ENCODE data around the gene SNORC. TPM values are rescaled to one million over a fixed set of nuclear protein-coding genes. Genes with fewer than 3 reads are reported as not detected.

The SNORC gene
- total and polyA plus RNA-seq, 9 of the 15 experiments (the other 6 are each of a cell fraction or from before 2014, with no cell fraction given), result 0.14 to 2.5 (median 0.72) TPM; not detected in 2

GRCh38 chr2:232854082-232854481 lies 16.0 kb upstream of the SNORC start (continued):
- TF ChIP-seq, protein P1, sequence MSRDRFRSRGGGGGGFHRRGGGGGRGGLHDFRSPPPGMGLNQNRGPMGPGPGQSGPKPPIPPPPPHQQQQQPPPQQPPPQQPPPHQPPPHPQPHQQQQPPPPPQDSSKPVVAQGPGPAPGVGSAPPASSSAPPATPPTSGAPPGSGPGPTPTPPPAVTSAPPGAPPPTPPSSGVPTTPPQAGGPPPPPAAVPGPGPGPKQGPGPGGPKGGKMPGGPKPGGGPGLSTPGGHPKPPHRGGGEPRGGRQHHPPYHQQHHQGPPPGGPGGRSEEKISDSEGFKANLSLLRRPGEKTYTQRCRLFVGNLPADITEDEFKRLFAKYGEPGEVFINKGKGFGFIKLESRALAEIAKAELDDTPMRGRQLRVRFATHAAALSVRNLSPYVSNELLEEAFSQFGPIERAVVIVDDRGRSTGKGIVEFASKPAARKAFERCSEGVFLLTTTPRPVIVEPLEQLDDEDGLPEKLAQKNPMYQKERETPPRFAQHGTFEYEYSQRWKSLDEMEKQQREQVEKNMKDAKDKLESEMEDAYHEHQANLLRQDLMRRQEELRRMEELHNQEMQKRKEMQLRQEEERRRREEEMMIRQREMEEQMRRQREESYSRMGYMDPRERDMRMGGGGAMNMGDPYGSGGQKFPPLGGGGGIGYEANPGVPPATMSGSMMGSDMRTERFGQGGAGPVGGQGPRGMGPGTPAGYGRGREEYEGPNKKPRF (IDR thresholded peaks at IDR 0.05; ENCODE audit: low read depth, low read length), result no peak
- TF ChIP-seq TRIM28 (IDR thresholded peaks at IDR 0.05) (peak; percentile 46; the same call in 1 of the 2 replicates), ZNF583 (CRISPR knock-in tag; IDR thresholded peaks at IDR 0.05) (no peak), SMARCE1 (IDR thresholded peaks at IDR 0.05) (peak; percentile 72), ZNF445 (CRISPR knock-in tag; IDR thresholded peaks at IDR 0.05; ENCODE audit: low read depth) (no peak), BRCA1 (IDR thresholded peaks at IDR 0.05) (no peak), BRCA1 (CRISPR knock-in tag; IDR thresholded peaks at IDR 0.05) (no peak), CBX8 (IDR thresholded peaks at IDR 0.05; ENCODE audit: borderline replicate concordance, extremely low read depth, low read depth, low read length, poor library complexity, severe bottlenecking) (no peak), CTBP1 (IDR thresholded peaks at IDR 0.05; ENCODE audit: borderline replicate concordance) (peak; percentile 19; the same call in 1 of the 2 replicates), SMARCC2 (IDR thresholded peaks at IDR 0.05; ENCODE audit: low read depth) (0 out of 2 replicates have a peak, but pooled peaks have one; percentile 24), SMARCA4 (IDR thresholded peaks at IDR 0.05) (peak; percentile 68), NFIC (IDR thresholded peaks at IDR 0.05) (peak; percentile 94), JUND (IDR thresholded peaks at IDR 0.05; ENCODE audit: borderline replicate concordance, low read depth, low read length) (peak; percentile 90), JUND (tag; IDR thresholded peaks at IDR 0.05; ENCODE audit: borderline replicate concordance, low read depth, low read length) (peak; percentile 70; the same call in 1 of the 3 replicates), RBM39 (optimal IDR thresholded peaks at IDR 0.05; ENCODE audit: low read depth, low read length) (no peak)
